Caco-2 (cell line): ENCODE measurements around the gene SIRT7. TPM values are rescaled to one million over a fixed set of nuclear protein-coding genes. Genes with fewer than 3 reads are reported as not detected.

ENCODE experiments used
- BruUV-seq: library from RNA; stranded (reverse); fragments of 400-500 nt; replicated peaks from 2 replicates; lab custom pipeline; 2021; lab: Mats Ljungman, UMichigan
- CTCF ChIA-PET: fragments of 300-600 bp; sonication (Branson Sonifier 250); formaldehyde crosslinking; loops from one replicate; lab custom pipeline; 2022; ENCODE audit warnings: antibody characterized with exemption; lab: Charles Lee
- POLR2A ChIA-PET: fragments of 300-600 bp; sonication (Branson Sonifier 250); formaldehyde crosslinking; loops from one replicate; lab custom pipeline; 2022; ENCODE audit warnings: antibody characterized with exemption; lab: Charles Lee
- DNase-seq, 2 experiments: peaks; one replicate each; pipeline versions ENCODE4 v3.0.0 to v3.0.0-alpha.2; 2020 to 2022
- H3K27me3 ChIP-seq: replicated peaks from 2 replicates; pipeline ENCODE4 v1.6.0; 2011; ENCODE audit warnings: low read length; ENCODE audit not compliant: control insufficient read depth, insufficient read depth
- H3K36me3 ChIP-seq: 2 replicates; pipeline ENCODE4 v1.5.1; 2011; ENCODE audit warnings: low read length; ENCODE audit not compliant: control insufficient read depth, insufficient read depth
- H3K4me1 ChIP-seq: fragments of 250-450 bp; sonication (Bioruptor Pico); 2 replicates; pipeline ENCODE4 v1.5.1; 2020; ENCODE audit warnings: mild to moderate bottlenecking
- H3K4me3 ChIP-seq: 2 replicates; pipeline ENCODE4 v1.5.1; 2011; ENCODE audit warnings: low read depth, mild to moderate bottlenecking, control low read depth, low read length
- H3K9me3 ChIP-seq: fragments of 250-450 bp; sonication (Bioruptor Pico); 2 replicates; pipeline ENCODE4 v1.5.1; 2020; ENCODE audit warnings: mild to moderate bottlenecking, moderate library complexity
- H3K27ac Mint-ChIP-seq: one replicate; pipeline ENCODE4 v1.8.0; 2022; ENCODE audit warnings: mixed read lengths; ENCODE audit not compliant: unreplicated experiment
- H3K27me3 Mint-ChIP-seq: one replicate; pipeline ENCODE4 v1.8.0; 2022; ENCODE audit warnings: mixed read lengths; ENCODE audit not compliant: insufficient read depth, unreplicated experiment
- H3K36me3 Mint-ChIP-seq: one replicate; pipeline ENCODE4 v1.8.0; 2022; ENCODE audit warnings: mild to moderate bottlenecking, mixed read lengths; ENCODE audit not compliant: insufficient read depth, unreplicated experiment
- H3K4me1 Mint-ChIP-seq: one replicate; pipeline ENCODE4 v1.8.0; 2022; ENCODE audit warnings: low read depth, mixed read lengths; ENCODE audit not compliant: unreplicated experiment
- H3K4me3 Mint-ChIP-seq: one replicate; pipeline ENCODE4 v1.8.0; 2022; ENCODE audit warnings: mild to moderate bottlenecking, moderate library complexity, mixed read lengths; ENCODE audit not compliant: unreplicated experiment
- H3K9me3 Mint-ChIP-seq: one replicate; pipeline ENCODE4 v1.8.0; 2022; ENCODE audit warnings: mixed read lengths; ENCODE audit not compliant: unreplicated experiment
- CTCF ChIP-seq, 2 experiments: fragments of 200-600 bp in 1 of 2; IDR thresholded peaks; 1 replicate in 1 of 2; 2 replicates in 1 of 2; pipeline versions ENCODE4 v1.5.1 to v1.8.0; 2011 to 2022; ENCODE audit warnings: antibody characterized with exemption in 1 of 2, control low read depth in 1 of 2, inconsistent platforms in 1 of 2, low read depth in 1 of 2, low read length in 1 of 2, mild to moderate bottlenecking in 1 of 2, moderate library complexity in 1 of 2; ENCODE audit not compliant: insufficient read depth in 1 of 2, severe bottlenecking in 1 of 2, unreplicated experiment in 1 of 2
- intact Hi-C: fragments of 100-400 bp; cut with micrococcal nuclease; formaldehyde crosslinking; loops from one replicate; pipeline ENCODE4 v1.10.0; 2022; ENCODE audit not compliant: unreplicated experiment
- total RNA-seq: library from RNA; stranded (reverse); gene quantifications from 2 replicates; pipeline ENCODE4 v1.2.3, GENCODE V29; 2022

SIRT7 gene
- total RNA-seq, 1 experiment from 2014 or later = 55.6 TPM

GRCh38 chr17:81907219-81908145 lies 10.5 kb downstream of the SIRT7 start:
- Mint-ChIP-seq H3K27ac (peak overlapping the region; percentile 94), H3K27me3 (no peaks in the 10 kb centered on the region), H3K4me3 (no peak overlapping the region), H3K36me3 (peaks cover 92% of the 10 kb centered on the region), H3K4me1 (peaks cover 5% of the 10 kb centered on the region), H3K9me3 (no peaks in the 10 kb centered on the region)
- ChIA-PET CTCF (no interaction called here), POLR2A (no interaction called here)
- no peak for DNase-seq
- no peaks in the 10 kb centered on the region for H3K27me3 ChIP-seq
- H3K4me1 ChIP-seq = peaks cover 15% of the 10 kb centered on the region
- peaks cover 16% of the 10 kb centered on the region for H3K36me3 ChIP-seq
- H3K9me3 ChIP-seq = no peaks in the 10 kb centered on the region
- BruUV-seq = no TSS peak
- H3K4me3 ChIP-seq = no peak overlapping the region
- TF ChIP-seq CTCF (IDR thresholded peaks at IDR 0.05; ENCODE audit: insufficient read depth in 1 of 2, low read depth in 1 of 2, low read length in 1 of 2, severe bottlenecking in 1 of 2, unreplicated experiment in 1 of 2) = no peak
- intact Hi-C loops = no loop called here

GRCh38 chr17:81906476-81907218 lies 11.3 kb downstream of the SIRT7 start:
- no peak overlapping the region for H3K27ac Mint-ChIP-seq
- CTCF ChIA-PET = no interaction called here

More at GRCh38 chr17:81906476-81907218, 11.3 kb downstream of the SIRT7 start:
- H3K4me1 ChIP-seq = peaks cover 14% of the 10 kb centered on the region
- Mint-ChIP-seq H3K27me3 (no peaks in the 10 kb centered on the region), H3K4me1 (no peaks in the 10 kb centered on the region), H3K4me3 (no peak overlapping the region), H3K9me3 (no peaks in the 10 kb centered on the region), H3K36me3 (peaks cover 85% of the 10 kb centered on the region)
- H3K36me3 ChIP-seq = peaks cover 12% of the 10 kb centered on the region; the same call in 1 of the 2 replicates
- no TSS peak for BruUV-seq
- H3K9me3 ChIP-seq = no peaks in the 10 kb centered on the region
- intact Hi-C loops = no loop called here
- no peak overlapping the region for H3K4me3 ChIP-seq
- POLR2A ChIA-PET = no interaction called here
- TF ChIP-seq CTCF (IDR thresholded peaks at IDR 0.05; ENCODE audit: insufficient read depth in 1 of 2, low read depth in 1 of 2, low read length in 1 of 2, severe bottlenecking in 1 of 2, unreplicated experiment in 1 of 2) = peak in 1 of 2 experiments; percentile 17
- no peak for DNase-seq
- H3K27me3 ChIP-seq = no peaks in the 10 kb centered on the region
